ENCODE measurements around the gene PROB1.
"Not testable (repeated sequence)": the region's sequence is repeated elsewhere in the genome, so short reads cannot be mapped to it uniquely, and the experiment has no call there.

- TF ChIP-seq CTCF, POLR2A (IDR thresholded peaks at IDR 0.05): not testable (repeated sequence)
Observed at GRCh38 chr5:139355900-139356299, 39.0 kb downstream of the PROB1 start.
